Stimulated activated naive CD8-positive, alpha-beta T cell treated with anti-CD3 and anti-CD28 coated beads, Interleukin-15, Interleukin-2, amounts not matched to agents 100 U/mL and 50 U/mL, for 24 hours (primary cell): ENCODE measurements around the gene RFC2.
"Not testable (repeated sequence)": the region's sequence is repeated elsewhere in the genome, so short reads cannot be mapped to it uniquely, and the experiment has no call there.

Experiments used
- ATAC-seq: fragments of 150-1000 bp; cut with Tn5 transposase; one replicate; pipeline ENCODE4 v1.10.0; 2021
- DNase-seq: peaks from one replicate; pipeline ENCODE4 v3.0.0; 2021

Gene RFC2

GRCh38 chr7:74248156-74248555 is 6.0 kb downstream of the RFC2 start:
- ATAC-seq, result no peak
- DNase-seq, result no peak

- ATAC-seq (no peak), DNase-seq (no peak)
Measured at GRCh38 chr7:74246497-74246896, 7.7 kb downstream of the RFC2 start.

GRCh38 chr7:74242122-74242443 is 12.1 kb downstream of the RFC2 start:
- DNase-seq (no peak), ATAC-seq (no peak)

GRCh38 chr7:74240482-74240881 is 13.7 kb downstream of the RFC2 start:
- ATAC-seq (no peak), DNase-seq (no peak)

- ATAC-seq (peak; percentile 67), DNase-seq (no peak)
Measured at GRCh38 chr7:74236284-74236683, 17.9 kb downstream of the RFC2 start.

GRCh38 chr7:74235518-74236268 is 18.5 kb downstream of the RFC2 start:
- no peak for ATAC-seq

GRCh38 chr7:74233655-74234285 is 20.4 kb downstream of the RFC2 start:
- DNase-seq (no peak), ATAC-seq (no peak)

More at GRCh38 chr7:74235518-74236268, 18.5 kb downstream of the RFC2 start:
- no peak for DNase-seq

GRCh38 chr7:74231232-74231590 is 23.0 kb downstream of the RFC2 start:
- peak; percentile 47 for ATAC-seq
- DNase-seq, result no peak

- no peak for DNase-seq
- ATAC-seq, result no peak
Measured at GRCh38 chr7:74230446-74231231, 23.6 kb downstream of the RFC2 start.

GRCh38 chr7:74228951-74229900 is 25.0 kb downstream of the RFC2 start:
- DNase-seq, result no peak

GRCh38 chr7:74226633-74227032 is 27.6 kb downstream of the RFC2 start:
- no peak for DNase-seq
- ATAC-seq, result no peak

More at GRCh38 chr7:74228951-74229900, 25.0 kb downstream of the RFC2 start:
- ATAC-seq, result no peak

- no peak for DNase-seq
- ATAC-seq, result no peak
Measured at GRCh38 chr7:74225400-74225799, 28.8 kb downstream of the RFC2 start.

GRCh38 chr7:74224907-74225306 is 29.3 kb downstream of the RFC2 start:
- DNase-seq, ATAC-seq: not testable (repeated sequence)

- no peak for ATAC-seq
- DNase-seq, result no peak
Measured at GRCh38 chr7:74224511-74224832, 29.7 kb downstream of the RFC2 start.

- no peak for DNase-seq
- no peak for ATAC-seq
Measured at GRCh38 chr7:74223711-74224510, 30.3 kb downstream of the RFC2 start.

- ATAC-seq (no peak), DNase-seq (no peak)
Measured at GRCh38 chr7:74222851-74223710, 31.1 kb downstream of the RFC2 start.

GRCh38 chr7:74221713-74222112 is 32.5 kb downstream of the RFC2 start:
- DNase-seq (no peak), ATAC-seq (no peak)

- no peak for DNase-seq
- no peak for ATAC-seq
Measured at GRCh38 chr7:74220229-74220628, 34.0 kb downstream of the RFC2 start.

- DNase-seq (no peak), ATAC-seq (no peak)
Measured at GRCh38 chr7:74219416-74219815, 34.8 kb downstream of the RFC2 start.

GRCh38 chr7:74218343-74218698 is 35.9 kb downstream of the RFC2 start:
- DNase-seq (no peak), ATAC-seq (no peak)
